GM21619 (cell line): ENCODE measurements around the gene MTX1.

Experiments used
- ATAC-seq: cut with Tn5 transposase; IDR thresholded peaks from one replicate; pipeline ENCODE4 v1.9.1; 2021; ENCODE audit not compliant: unreplicated experiment

The MTX1 gene

GRCh38 chr1:155255243-155256007, 46.9 kb downstream of the MTX1 start, which contains the start of gene ENTREP3:
ENTREP3 (minus strand) TSS chr1:155255483; CDS start chr1:155254877, 606 bp downstream.
- peak; percentile 53 for ATAC-seq

DNA sequence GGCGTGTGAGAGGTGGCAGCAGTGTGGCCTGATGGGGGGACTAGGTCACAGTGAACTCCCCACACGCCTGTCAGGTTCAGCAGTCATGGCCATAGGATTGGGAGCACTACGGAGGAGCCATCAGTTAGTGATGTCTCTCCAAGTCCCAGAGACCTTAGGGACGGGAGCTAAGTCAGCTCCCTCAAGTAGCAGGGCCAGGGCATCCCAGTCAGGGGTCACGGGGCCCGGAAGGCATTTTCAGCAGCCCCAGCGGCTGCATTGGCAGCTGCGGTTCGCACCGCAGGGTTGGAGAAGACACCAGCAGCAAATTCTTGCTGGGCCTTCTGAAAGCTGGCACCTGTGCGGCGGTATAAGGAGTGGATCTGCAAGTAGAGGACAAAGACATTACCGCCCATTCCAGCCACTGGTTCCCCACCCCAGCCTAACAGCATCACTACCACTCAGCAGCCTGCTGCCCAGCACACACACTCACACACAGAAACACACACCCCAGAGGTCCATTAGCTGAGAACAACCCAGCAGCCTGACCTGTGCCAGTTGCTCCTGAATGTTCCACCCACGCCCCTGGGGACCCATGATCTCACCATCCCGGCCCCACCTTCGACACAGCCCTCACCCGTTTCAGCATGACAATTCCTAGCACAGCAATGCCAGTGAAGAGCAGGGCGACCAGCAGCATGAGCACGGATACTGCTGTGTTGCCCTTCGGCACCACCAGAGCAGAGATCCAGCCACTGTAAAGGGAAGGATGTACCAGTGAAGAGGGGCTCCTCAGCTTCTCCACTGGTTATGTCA, 47.8 kb downstream of the MTX1 start:
- ATAC-seq = no peak

DNA sequence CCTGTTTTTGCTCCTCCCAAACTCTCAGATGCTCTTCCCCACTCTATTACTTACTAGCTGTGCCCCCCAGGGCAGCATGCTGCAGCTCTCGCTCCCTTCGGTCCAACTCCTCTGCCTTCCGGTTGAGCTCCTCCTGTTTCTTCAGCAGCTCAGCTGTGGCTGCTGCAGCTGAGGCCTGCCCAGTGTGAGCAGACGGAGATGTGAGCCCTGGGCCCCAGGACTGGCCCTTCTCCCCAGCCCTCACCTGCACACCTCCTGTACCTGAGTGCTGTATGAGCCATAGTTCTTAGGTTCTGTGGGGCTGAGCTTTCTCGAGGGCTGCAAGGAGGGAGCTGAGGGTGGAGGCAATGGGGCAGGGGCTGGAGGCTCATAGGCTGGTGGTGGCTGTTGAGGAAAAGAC, 51.8 kb downstream of the MTX1 start:
- no peak for ATAC-seq

- ATAC-seq = peak; percentile 10
Observed at GRCh38 chr1:155261493-155261851, 53.0 kb downstream of the MTX1 start.

- peak; percentile 91 for ATAC-seq
Observed at GRCh38 chr1:155261852-155262673, 53.6 kb downstream of the MTX1 start, which contains the start of gene SCAMP3. SCAMP3 (minus strand) TSS chr1:155262360; CDS start chr1:155262151, 209 bp downstream.

DNA sequence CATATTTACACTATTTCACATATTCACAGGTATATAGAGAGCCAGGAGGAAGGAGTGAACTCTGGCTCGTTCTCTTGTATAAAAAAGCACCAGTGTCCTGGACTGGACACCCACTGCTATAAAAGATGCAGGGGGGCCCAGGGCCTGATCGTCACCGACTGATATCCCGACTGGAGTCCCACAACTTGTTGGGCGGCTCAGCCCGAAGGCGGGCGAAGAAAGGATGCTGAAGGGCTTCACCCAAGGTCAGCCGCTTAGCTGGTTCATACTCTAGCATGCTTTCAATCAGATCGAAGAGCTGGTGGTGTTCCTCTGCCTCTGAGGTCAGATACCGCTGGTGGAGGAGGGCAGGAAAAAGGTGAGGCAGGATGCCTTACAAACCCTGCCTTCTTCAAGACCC, 54.6 kb downstream of the MTX1 start:
- no peak for ATAC-seq
